HS-27A (cell line): Measurements from ENCODE around the gene PIGU.
A peak's percentile ranks its signal among the peaks of the same experiment; 100 is the strongest.
"Not testable (repeated sequence)": the region's sequence is repeated elsewhere in the genome, so short reads cannot be mapped to it uniquely, and the experiment has no call there.

Experiments used
- DNase-seq: peaks from one replicate; pipeline ENCODE4 v3.0.0-alpha.2; 2012; ENCODE audit warnings: low read depth, missing footprints

The PIGU gene

DNA sequence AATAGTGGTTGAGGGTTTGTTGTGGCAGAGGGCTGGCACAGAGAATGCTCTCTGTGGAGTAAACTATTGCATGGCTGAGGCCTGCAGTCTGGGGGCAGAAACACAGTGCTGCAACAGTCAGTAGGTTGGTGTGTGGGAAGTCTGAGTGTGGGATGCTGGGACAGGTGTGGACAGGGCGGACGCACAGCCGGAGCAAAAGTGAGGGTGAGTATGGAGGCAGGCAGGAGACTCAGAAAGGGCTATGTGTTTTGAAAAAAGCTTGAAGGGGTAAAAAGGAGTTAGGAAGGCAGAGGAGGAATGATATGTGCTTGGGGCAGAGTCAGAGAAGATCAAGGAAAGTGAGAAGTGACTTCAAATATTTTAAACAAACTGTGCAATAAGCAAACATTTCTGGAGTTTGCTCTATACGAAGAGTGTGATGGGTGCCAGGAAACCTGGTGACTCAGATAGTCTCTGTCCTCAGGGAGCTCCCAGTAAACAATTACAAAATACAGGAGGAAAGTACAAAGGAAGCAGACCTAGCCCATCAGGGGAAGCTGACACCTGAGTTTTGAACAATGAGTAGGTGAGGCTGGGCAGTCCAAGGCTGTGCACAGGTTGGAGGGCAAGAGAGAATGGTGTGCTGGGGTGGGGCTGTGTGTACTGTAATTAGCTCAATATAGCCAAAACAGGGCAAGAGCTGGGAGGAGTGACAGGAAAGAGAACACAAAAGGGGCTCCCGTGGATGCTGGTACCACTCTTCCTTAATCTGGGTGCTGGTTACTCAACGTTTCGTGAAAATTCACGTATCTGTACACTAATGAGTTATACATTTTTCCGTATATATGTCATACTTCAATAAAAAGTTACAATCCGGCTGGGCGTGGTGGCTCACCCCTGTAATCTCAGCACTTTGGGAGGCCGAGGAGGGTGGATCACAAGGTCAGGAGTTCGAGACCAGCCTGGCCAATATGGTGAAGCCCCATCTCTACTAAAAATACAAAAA is 55.2 kb downstream of the PIGU start:
- DNase-seq = no peak

DNA sequence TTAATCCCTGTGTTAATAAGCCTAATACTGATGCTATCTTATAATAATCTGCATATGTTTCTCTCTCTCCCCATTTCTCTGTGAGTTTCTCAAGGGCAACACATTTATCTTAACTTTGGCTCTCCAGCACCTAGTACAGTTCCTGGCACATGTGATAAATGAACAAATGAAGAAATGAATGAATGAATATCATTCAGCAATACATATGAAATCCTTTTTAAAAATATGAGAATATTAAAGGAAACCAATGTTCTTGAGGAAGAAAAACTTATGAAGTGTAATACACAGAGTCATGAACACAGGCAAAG is 55.9 kb downstream of the PIGU start:
- DNase-seq = no peak

DNA sequence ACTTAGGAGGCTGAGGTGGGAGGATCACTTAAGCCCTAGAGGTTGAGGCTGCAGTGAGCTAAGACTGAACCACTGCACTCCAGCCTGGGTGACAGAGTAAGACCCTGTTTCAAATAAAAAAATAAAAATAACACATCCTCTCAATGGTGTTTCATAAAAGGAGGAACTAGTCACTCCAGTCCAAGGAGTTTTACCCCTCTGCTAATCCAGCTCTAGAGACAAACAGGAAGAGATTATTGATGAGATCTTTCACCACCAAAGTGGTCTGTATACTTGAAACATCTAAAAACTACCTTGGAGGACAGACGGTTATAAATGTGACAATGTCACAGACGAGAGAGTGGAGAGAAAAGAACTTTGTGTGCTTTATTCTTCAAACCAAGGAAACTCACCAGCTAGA is 58.2 kb downstream of the PIGU start:
- no peak for DNase-seq

DNA sequence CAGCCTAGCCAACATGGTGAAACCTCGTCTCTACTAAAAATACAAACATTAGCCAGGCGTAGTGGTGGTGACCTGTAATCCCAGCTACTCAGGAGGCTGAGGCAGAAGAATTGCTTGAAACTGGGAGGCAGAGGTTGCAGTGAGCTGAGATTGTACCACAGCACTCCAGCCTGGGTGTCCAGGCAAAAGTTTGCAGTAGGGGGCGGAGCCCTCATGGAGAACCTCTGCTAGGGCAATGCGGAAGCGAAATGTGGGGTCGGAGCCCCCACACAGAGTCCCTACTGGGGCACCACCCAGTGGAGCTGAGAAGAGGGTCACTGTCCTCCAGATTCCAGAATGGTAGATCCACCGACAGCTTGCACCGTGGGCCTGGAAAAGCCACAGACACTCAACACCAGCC is 60.0 kb downstream of the PIGU start:
- not testable (repeated sequence) for DNase-seq

DNA sequence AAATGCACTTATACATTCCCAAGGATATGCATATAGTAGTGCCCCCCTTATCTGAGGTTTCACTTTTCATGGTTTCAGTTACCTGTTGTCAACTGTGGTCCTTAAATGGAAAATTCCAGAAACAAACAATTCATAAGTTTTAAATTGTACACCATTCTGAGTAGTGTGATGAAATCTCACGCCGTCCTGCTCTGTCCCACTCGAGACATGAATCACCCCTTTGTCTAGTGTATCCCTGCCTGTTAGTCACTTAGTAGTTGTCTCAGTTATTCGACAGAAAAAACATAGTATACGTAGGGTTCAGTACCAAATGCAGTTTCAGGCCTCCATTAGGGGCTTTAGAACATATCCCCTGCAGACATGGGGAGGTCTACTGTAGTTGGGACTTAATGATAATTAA is 61.4 kb downstream of the PIGU start:
- no peak for DNase-seq

DNA sequence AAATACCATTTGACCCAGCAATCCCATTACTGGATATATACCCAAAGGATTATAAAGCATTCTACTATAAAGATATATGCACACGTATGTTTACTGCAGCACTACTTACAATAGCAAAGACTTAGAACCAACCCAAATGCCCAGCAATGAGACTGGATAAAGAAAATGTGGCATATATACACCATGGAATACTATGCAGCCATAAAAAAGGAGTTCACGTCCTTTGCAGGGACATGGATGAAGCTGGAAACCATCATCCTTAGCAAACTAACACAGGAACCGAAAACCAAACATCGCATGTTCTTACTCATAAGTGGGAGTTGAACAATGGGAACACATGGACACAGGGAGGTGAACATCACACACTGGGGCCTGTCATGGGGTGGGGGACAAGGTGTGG is 64.9 kb downstream of the PIGU start:
- not testable (repeated sequence) for DNase-seq

DNA sequence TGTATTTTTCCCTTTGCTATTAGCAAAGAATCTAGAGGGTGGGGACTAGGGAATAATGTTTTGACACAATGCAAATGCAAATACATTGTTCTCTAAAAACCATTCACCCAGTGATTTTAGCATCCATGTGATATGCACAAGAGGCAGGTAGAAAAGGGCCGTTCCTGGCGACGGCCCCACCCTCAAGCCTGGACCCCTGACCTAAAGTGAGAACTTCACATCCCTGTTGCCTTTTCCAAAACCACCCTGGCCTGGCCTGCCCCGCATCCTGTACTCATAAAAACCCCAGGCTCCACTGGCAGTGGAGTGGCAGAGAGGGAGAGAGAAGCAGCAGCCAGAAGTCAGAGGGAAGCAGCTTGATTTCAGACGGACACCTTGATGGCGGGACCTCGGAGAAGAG is 69.8 kb downstream of the PIGU start:
- DNase-seq = no peak

DNA sequence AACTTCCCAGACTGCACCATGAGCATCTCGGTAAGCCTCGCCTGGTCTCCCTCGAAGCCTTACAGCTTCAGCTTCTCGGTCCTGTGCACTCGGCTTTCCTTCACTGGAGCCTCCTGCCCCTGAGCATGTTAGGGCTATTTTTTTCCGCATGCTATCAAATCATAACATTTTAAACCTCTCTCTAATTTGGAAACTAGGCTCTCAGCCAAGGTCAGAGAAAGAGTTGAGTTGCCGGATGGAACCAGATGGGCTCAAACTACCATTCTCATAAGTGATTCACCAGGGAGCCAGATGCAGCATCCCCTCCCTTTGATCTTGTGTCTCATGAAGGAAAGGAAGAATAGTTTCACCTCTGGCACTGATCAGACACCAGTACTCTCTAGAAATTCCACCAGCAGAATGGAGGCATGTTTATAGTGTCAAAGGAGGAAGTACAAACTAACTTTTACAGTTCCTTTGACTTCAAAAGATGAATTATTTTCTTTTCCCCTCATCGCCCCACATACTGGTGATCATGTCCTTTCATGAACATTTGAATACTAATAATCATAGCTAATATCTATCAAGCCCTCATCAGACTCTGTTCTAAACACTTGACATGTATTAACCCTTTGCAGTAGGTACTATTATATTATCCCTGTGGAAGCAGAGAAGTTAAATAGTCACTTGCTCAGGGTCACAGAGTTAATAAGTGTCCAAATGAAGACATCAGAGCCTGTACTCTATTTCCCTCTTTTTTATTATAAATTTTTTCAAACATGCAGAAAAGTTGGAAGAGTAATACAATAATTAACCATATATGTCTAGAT is 71.7 kb downstream of the PIGU start:
- DNase-seq = no peak

DNA sequence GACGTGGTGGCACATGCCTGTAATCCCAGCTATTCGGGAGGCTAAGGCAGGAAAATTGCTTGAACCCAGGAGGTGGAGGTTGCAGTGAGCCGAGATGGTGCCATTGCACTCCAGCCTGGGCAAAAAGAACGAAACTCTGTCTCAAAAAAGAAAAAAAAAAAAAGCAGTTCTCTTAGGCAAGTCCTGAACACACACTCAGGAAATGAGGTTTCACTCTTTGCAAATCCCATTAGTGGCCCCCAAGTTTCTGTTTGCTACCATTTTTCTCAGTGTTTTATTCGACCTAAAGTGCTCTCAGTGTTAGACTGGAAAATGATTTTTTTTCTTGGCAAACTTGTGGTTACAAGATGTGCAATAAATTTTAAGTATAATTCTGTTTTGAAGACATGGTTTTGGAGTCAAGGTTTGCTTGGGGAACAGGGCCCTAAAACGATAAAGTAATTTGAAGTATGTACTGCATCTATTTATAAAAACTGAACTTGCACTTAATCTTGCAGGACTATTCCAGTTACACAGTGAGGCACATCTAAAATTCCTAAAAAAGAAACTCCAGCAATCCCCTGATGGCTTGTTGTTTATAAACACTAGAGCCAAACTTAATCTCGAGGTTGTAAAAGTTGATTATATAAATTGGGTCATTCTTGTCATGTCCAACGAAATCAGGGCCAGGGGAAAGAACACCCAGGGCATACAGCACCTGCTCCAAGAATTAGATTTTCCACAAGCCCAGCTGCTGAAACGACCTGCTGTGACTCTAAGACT is 75.8 kb downstream of the PIGU start:
- DNase-seq = no peak

DNA sequence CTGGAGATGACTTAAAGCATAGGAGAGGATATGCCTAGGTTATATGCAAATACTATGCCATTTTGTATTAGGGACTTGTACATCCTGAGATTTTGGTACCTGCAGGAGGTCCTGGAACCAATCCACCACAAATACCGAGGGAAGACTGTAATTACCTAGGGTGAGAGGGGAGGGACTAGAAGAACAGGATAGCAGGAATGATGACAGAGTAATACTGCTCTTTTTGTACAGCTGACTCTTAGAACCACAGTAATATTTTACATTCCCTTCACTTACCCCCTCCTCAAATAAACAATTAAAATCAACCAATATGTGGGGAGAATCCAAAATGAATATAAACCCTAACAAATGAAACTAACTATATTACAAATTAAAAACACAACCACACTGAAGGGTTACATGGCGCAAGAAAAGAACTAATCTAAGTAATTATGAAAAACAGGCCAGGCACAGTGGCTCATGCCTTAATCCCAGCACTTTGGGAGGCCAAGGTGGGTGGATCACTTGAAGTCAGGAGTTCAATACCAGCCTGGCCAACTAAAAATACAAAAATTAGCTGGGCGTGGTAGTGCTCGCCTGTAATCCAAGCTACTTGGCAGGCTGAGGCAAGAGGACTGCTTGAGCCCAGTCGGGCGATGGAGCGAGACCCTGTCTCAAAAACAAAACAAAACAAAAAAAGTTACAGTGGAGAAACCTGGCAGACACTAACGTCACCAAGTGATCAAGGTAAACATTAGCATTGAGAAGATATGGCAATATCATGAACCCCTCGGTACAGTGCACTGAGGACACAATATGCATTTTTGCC is 81.3 kb downstream of the PIGU start:
- no peak for DNase-seq

DNA sequence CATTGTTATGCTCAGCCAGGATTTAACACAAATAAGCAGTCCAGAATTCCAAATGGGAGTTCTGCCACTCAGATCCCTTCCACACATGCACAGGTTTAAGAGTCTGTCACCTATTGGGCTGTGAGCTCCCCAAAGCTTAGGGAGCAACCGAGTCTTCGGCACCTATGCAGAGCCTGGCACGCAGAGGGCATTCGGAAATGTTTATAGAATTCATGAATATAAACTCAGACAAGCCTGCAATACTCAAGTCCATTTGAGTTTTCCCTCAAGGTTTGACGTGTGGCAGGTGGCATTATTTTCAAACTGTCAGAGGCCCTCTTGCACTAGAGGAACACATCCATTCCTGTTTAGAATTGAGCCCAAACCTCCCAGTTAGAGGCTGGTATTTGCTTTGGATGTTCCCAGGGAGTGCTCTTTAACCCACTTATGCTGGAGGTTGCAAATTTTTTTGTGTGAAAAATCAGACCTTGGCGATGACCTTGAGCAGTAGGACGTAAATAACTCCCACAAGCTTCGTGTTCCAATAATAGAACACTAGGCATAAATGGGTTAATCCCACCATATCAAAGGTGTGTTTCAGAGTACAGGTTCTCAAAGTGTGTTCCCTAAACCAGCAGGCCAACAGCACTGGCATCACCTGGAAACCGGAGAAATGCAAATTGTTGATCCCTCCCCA is 90.3 kb downstream of the PIGU start:
- no peak for DNase-seq

DNA sequence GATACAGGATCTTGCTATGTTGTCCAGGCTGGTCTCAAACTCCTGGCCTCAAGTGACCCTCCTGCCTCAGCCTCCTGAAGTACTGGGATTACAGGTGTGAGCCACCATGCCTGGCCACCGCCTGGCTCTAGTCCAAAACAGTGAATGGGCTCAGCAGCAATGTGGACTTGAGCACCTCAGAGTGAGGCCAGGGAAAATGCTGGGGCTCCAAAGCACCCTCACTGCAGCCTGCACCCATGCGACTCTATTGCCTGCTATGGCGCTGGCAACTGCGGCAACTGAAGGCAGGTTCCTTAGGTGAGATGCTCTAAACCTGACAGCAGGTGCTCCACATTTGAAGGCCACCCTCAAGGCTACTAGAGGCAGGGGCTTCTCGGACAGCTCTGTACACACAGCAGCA is 91.9 kb downstream of the PIGU start:
- no peak for DNase-seq

DNA sequence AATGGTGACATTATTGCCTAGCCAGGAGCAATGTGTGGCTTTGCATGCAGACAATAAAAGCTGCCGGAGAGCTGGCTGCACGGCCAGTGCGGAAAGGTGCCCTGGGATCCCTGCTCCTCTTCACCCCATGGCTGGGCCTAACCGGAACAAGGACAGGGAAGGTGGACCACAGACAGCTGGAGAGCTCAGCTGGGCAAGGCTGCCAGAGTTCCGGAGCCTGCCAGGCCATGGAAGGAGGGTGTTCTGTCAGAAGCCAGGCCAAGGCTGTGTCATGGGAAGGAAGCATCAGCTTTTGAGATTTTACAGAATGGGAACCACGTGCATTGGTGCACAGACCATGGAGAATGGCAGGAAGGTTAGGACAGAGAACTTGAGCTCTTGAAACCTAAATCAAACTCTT is 93.3 kb downstream of the PIGU start:
- no peak for DNase-seq

DNA sequence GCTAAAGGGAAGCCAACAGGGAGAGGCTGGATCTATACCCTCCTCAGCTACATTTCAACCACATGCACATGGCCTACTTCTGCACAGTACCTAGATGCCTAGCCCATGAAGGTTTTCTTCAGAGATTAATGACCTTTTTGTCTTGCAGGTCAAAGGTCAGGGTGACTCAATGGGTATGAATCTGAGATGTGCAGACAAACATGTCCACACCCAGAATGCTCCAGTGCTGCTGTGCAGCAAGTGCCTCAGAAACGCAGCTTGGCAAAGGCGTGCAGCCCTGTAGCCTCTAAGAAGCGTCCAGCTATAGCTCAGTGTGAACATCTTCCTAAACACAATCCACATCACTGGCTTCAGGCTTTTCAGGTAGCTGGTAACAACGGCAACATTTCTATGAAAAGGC is 94.0 kb downstream of the PIGU start:
- no peak for DNase-seq

DNA sequence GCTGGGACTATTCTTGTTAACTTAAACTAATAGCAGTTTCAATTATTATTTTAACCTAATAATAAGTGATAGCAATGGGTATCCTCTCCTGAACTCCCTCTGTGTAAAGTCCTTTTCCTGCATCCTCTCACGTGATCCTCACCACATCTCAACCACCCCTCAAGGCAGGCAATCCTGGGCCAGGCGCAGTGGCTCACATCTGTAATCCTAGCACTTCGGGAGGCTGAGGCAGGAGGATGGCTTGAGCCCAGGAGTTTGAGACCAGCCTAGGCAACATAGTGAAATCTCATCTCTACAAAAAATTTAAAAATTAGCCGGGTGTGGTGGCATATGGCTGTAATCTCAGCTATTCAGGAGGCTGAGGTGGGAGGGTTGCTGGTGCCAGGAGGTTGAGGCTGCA is 94.7 kb downstream of the PIGU start:
- DNase-seq = no peak

DNA sequence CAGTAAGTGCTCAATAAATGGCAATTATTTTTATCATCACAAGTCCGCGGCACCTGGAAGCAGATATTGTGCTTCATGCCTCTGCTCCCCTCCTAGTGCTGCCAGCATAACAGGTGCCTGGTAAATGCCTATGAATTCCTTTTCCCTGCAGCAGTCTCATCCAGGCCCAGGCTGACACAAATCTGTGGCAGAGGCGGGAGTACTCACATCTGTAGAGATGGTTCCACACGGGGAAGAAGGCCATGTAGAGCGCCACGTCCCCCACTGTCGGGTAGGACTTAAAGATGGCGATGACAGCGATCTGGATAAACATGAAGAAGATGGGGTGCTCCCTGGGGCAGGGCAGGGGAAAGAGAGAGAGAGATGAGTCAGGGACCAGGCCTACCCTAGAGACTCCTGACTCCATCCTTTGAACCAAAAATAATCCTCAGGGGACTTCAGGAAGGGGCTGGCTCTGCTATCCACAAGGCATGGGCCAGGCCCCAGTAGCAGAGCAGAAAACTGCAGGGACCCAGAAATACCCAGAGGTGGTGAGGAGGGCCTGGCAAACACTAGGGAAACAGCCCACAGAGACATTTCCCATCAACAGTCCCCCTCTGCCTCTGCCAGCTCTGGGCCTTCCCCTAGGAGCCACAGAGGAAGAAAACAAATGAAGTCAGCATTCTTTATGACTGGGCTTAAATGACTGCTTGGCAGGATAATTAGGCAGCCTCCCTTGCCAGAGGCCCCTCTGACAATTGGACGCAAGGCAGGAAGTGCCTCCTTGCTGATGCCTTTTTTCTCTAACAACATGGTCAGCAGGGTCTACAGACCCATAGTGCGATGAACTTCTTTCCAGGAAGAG is 95.3 kb downstream of the PIGU start:
- DNase-seq = no peak

DNA sequence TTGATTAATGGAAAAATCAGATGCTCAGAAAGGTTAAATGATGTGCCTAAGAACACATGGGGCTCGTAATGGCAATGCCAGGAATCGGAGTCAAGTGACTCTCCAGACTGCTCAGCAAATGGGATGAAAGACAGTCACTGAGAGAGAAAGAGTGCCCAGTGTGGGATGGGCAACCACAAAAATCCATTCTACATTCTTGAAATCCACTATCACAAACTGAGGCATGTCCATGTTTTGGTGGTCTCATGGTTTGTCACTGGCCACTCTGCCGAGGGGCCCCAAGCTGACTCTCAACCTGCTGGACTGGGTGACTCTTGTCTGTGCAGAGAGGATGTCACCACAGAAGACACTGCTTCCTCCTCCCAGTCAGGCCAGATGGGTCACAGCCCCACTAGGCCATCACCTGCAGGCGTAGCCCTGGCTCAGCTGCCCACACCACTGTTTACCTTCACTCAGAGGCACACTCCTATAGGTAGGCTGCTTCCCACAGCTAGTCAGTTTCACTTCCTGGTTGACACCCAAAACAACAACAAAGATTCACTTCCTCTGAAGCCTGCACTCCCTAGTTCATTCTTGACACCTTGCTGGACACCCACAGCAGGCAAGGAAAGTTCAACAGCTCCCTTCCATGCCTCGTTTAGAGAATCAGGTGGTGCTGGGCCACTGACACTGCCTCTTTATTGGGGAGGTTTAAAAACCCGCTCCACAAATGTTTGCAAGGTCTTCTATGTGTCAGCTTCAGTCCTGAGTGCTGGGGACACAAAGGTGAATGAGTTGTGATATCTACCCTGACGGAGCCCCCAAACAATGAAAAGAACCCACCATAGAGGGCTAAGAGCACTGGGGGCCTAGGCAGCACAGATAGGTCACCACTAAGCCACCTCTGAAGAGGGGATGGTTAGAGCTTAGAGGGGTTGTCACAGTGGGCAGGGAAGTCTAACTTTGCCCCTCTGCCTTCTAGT is 96.6 kb downstream of the PIGU start:
- peak; percentile 49 for DNase-seq

DNA sequence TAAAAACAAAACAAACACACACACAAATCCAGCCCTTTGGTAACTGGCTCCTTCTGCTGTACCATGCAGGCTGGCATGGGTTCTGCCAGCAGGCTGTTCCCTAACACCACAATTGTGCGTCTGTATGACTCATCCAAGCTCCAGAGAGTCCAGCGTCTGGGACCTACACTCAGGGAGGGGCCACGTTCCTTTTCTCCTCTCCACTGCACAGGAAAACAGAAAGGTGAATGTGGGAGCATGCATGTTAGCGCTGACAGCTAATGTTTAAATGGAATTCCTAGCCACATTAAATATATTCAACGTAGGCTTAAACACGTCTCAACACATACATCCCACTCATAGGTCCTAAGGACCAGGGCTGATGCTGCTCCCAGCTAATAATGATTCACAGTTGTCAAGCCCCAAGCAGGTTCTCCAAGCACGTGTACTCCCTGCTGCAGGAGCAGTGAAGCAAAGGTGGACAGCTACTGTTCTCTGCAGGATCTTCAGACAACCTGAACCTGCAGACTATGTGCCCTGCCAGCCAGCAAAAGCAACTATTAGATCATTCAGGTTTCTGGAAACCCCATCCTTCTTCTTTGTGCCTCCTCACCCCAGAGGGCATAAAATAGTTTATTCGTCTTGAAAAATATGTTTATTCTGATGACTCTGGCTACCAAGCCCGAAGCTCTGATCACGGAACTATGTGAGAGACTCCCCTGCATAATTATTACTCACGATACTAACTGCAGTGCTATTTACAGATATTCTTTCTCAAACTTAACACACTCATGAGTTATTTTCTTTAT is 97.5 kb downstream of the PIGU start:
- DNase-seq = peak; percentile 76
